Common myeloid progenitor, CD34-positive (primary cell): ENCODE results near the gene ENGASE.

Source experiments
- CTCF ChIA-PET: fragments of 350-600 bp; sonication (Branson Sonifier 250); formaldehyde crosslinking; loops from one replicate; lab custom pipeline; 2021; ENCODE audit warnings: antibody characterized with exemption; lab: Charles Lee
- POLR2A ChIA-PET: fragments of 350-600 bp; sonication (Branson Sonifier 250); formaldehyde crosslinking; loops from one replicate; lab custom pipeline; 2021; ENCODE audit warnings: antibody characterized with exemption; lab: Charles Lee
- DNase-seq, 3 donors: peaks; one replicate each; pipeline versions ENCODE4 v3.0.0 to v3.0.0-alpha.2; 2013
- H3K27ac ChIP-seq, 2 experiments: 1 replicate in 1 of 2; 2 replicates in 1 of 2; pipeline ENCODE4 v1.7.0; 2013; ENCODE audit warnings: inconsistent platforms in 2 of 2, low read length in 2 of 2, mild to moderate bottlenecking in 2 of 2, low read depth in 1 of 2, moderate library complexity in 1 of 2; ENCODE audit not compliant: severe bottlenecking in 2 of 2, insufficient read depth in 1 of 2, poor library complexity in 1 of 2
- H3K27me3 ChIP-seq, 5 experiments: replicated peaks in 2 of 5; 1 replicate in 3 of 5; 2 replicates in 2 of 5; pipeline versions ENCODE4 v1.6.1 to v1.7.0; 2013; ENCODE audit warnings: low read length in 4 of 5, mild to moderate bottlenecking in 2 of 5, moderate library complexity in 2 of 5, inconsistent platforms in 1 of 5; ENCODE audit not compliant: insufficient read depth in 5 of 5, control insufficient read depth in 4 of 5
- H3K36me3 ChIP-seq, 4 experiments: 1 replicate in 2 of 4; 2 replicates in 2 of 4; pipeline versions ENCODE4 v1.6.1 to v1.7.0; 2013; ENCODE audit warnings: low read length in 3 of 4, control low read depth in 1 of 4, mild to moderate bottlenecking in 1 of 4; ENCODE audit not compliant: control insufficient read depth in 4 of 4, insufficient read depth in 4 of 4
- H3K4me1 ChIP-seq, 4 experiments: 1 replicate in 3 of 4; 2 replicates in 1 of 4; pipeline versions ENCODE4 v1.6.1 to v1.7.1; 2013; ENCODE audit warnings: low read length in 3 of 4, mild to moderate bottlenecking in 3 of 4, control low read depth in 1 of 4, inconsistent platforms in 1 of 4, moderate library complexity in 1 of 4; ENCODE audit not compliant: control insufficient read depth in 4 of 4, insufficient read depth in 4 of 4; ENCODE audit errors: control extremely low read depth in 1 of 4
- H3K4me3 ChIP-seq, 7 experiments: 1 replicate in 4 of 7; 2 replicates in 3 of 7; pipeline versions ENCODE4 v1.5.1 to v1.7.0; 2013; ENCODE audit warnings: mild to moderate bottlenecking in 7 of 7, low read length in 6 of 7, moderate library complexity in 6 of 7, inconsistent platforms in 2 of 7, low read depth in 2 of 7, control low read depth in 1 of 7; ENCODE audit not compliant: insufficient read depth in 4 of 7, control insufficient read depth in 1 of 7; ENCODE audit errors: extremely low read depth in 1 of 7
- H3K9me3 ChIP-seq, 5 experiments: 1 replicate in 4 of 5; 2 replicates in 1 of 5; pipeline versions ENCODE4 v1.6.1 to v1.7.1; 2013; ENCODE audit warnings: low read length in 4 of 5, mild to moderate bottlenecking in 2 of 5, inconsistent platforms in 1 of 5, low read depth in 1 of 5, moderate library complexity in 1 of 5; ENCODE audit not compliant: control insufficient read depth in 4 of 5, insufficient read depth in 2 of 5; ENCODE audit errors: control extremely low read depth in 1 of 5
- WGBS: methylation state at CpG from one replicate; pipeline ENCODE4 v1.1.5; 2013; ENCODE audit not compliant: insufficient coverage; 5-methylcytosine and 5-hydroxymethylcytosine counted together

The ENGASE gene

GRCh38 chr17:79135628-79136405 is 61.2 kb downstream of the ENGASE start:
- 81% methylated on average over 21 of the region's 24 CpGs for WGBS
- H3K4me3 ChIP-seq, result no peak overlapping the region
- ChIA-PET CTCF (no interaction called here), POLR2A (no interaction called here)
- no peaks in the 10 kb centered on the region for H3K4me1 ChIP-seq
- no peaks in the 10 kb centered on the region for H3K36me3 ChIP-seq
- no peak for DNase-seq
- H3K9me3 ChIP-seq, result no peaks in the 10 kb centered on the region
- no peak overlapping the region for H3K27ac ChIP-seq
- H3K27me3 ChIP-seq, result peaks cover 0 to 59% (median 3%) of the 10 kb centered on the region in 5 experiments
